ENCODE data around the gene ADO. TPM values are rescaled to one million over a fixed set of nuclear protein-coding genes. Genes with fewer than 3 reads are reported as not detected.
A peak's percentile ranks its signal among the peaks of the same experiment; 100 is the strongest.

ADO gene
- total and polyA plus RNA-seq, 2 donors from 2014 or later = 13.0 to 18.5 TPM

- TF ChIP-seq CTCF (IDR thresholded peaks at IDR 0.05; ENCODE audit: borderline replicate concordance, extremely low read depth, insufficient read depth) = no peak
- FAIRE-seq (no peak), DNase-seq (peak; percentile 56 to 87 (median 69))
- no peaks in the 10 kb centered on the region for H3K9me3 ChIP-seq (ENCODE audit: control insufficient read depth in 2 of 3, insufficient read depth in 1 of 3, low read length in 3 of 3)
- intact Hi-C loops (cut with DNase I) = no loop called here
- H3K4me3 ChIP-seq (ENCODE audit: low read length in 3 of 3) = peak overlapping the region; percentile 65 to 90 (median 86)
- peak overlapping the region; percentile 80 to 99 for H3K27ac ChIP-seq (ENCODE audit: low read depth in 2 of 2, low read length in 2 of 2)
- peaks cover 2 to 18% (median 10%) of the 10 kb centered on the region in 3 donors for H3K4me1 ChIP-seq (ENCODE audit: control insufficient read depth in 2 of 3, insufficient read depth in 2 of 3, low read depth in 1 of 3, low read length in 3 of 3)
- peak overlapping the region; percentile 56 to 78 (median 71) for H3K9ac ChIP-seq (ENCODE audit: low read length in 3 of 3)
- H3K36me3 ChIP-seq (ENCODE audit: control insufficient read depth in 2 of 3, insufficient read depth in 3 of 3, low read length in 3 of 3) = no peaks in the 10 kb centered on the region
- H3K27me3 ChIP-seq (ENCODE audit: control insufficient read depth, insufficient read depth, low read length) = no peaks in the 10 kb centered on the region
Measured at GRCh38 chr10:62805231-62806099, 945 bp downstream of the ADO start.

GRCh38 chr10:62806251-62806650 lies 1.7 kb downstream of the ADO start:
- peak overlapping the region in 1 of 3 donors; percentile 17 for H3K9ac ChIP-seq (ENCODE audit: low read length in 3 of 3)
- H3K4me1 ChIP-seq (ENCODE audit: control insufficient read depth in 2 of 3, insufficient read depth in 2 of 3, low read depth in 1 of 3, low read length in 3 of 3) = peaks cover 2 to 18% (median 10%) of the 10 kb centered on the region in 3 donors
- H3K4me3 ChIP-seq (ENCODE audit: low read length in 3 of 3) = peak overlapping the region; percentile 14 to 90 (median 65)
- no peak overlapping the region for H3K27ac ChIP-seq (ENCODE audit: low read depth in 2 of 2, low read length in 2 of 2)
- no peaks in the 10 kb centered on the region for H3K9me3 ChIP-seq (ENCODE audit: control insufficient read depth in 2 of 3, insufficient read depth in 1 of 3, low read length in 3 of 3)
- DNase-seq (no peak), FAIRE-seq (no peak)
- TF ChIP-seq CTCF (IDR thresholded peaks at IDR 0.05; ENCODE audit: borderline replicate concordance, extremely low read depth, insufficient read depth) = no peak
- H3K27me3 ChIP-seq (ENCODE audit: control insufficient read depth, insufficient read depth, low read length) = no peaks in the 10 kb centered on the region
- H3K36me3 ChIP-seq (ENCODE audit: control insufficient read depth in 2 of 3, insufficient read depth in 3 of 3, low read length in 3 of 3) = no peaks in the 10 kb centered on the region
- intact Hi-C loops (cut with DNase I) = no loop called here

GRCh38 chr10:62810156-62810902 lies 5.8 kb downstream of the ADO start:
- Histone ChIP-seq H3K9me3 (ENCODE audit: control insufficient read depth in 2 of 3, insufficient read depth in 1 of 3, low read length in 3 of 3) (no peaks in the 10 kb centered on the region), H3K36me3 (ENCODE audit: control insufficient read depth in 2 of 3, insufficient read depth in 3 of 3, low read length in 3 of 3) (no peaks in the 10 kb centered on the region), H3K27me3 (ENCODE audit: control insufficient read depth, insufficient read depth, low read length) (peaks cover 11% of the 10 kb centered on the region), H3K4me3 (ENCODE audit: low read length in 3 of 3) (no peak overlapping the region), H3K4me1 (ENCODE audit: control insufficient read depth in 2 of 3, insufficient read depth in 2 of 3, low read depth in 1 of 3, low read length in 3 of 3) (peaks cover 2 to 16% (median 9%) of the 10 kb centered on the region in 3 donors), H3K9ac (ENCODE audit: low read length in 3 of 3) (no peak overlapping the region), H3K27ac (ENCODE audit: low read depth in 2 of 2, low read length in 2 of 2) (no peak overlapping the region)
- no peak for DNase-seq
- FAIRE-seq = no peak
- intact Hi-C loops (cut with DNase I) = no loop called here
- no peak for TF ChIP-seq CTCF (IDR thresholded peaks at IDR 0.05; ENCODE audit: borderline replicate concordance, extremely low read depth, insufficient read depth)

All from kidney (tissue), 14 donors.